ENCODE measurements around the gene MESD.

The MESD gene

DNA sequence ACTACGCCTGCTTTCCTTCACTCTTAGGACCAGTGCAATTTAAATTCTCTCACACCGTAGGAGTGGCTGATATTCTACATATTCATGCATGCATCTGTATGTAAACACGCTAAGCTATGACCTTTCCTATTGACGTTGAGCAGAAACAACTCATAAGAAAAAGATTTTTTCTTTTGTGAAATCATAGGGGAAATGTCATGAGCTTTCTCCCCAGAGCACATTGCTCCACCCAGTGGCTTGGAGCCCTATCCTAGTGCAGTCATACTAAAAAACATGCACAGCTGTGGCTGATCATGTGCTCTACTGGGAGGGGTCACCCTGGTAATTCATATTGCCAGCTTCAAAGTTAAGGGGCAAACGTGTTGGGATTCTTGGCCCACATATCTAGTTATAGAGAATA, 1.8 kb upstream of the MESD start:
- Histone ChIP-seq H3K27ac (ENCODE audit: insufficient read depth, low read depth, low read length, poor library complexity, severe bottlenecking) (no peak overlapping the region), H3K9me3 (ENCODE audit: control insufficient read depth, low read length) (no peaks in the 10 kb centered on the region), H3K4me1 (ENCODE audit: control insufficient read depth, insufficient read depth, low read length) (peaks cover 13% of the 10 kb centered on the region), H3K27me3 (ENCODE audit: control insufficient read depth, insufficient read depth, low read length, poor library complexity, severe bottlenecking) (no peaks in the 10 kb centered on the region), H3K36me3 (ENCODE audit: control insufficient read depth, insufficient read depth, low read length) (no peaks in the 10 kb centered on the region), H3K4me3 (ENCODE audit: insufficient read depth, low read depth, low read length) (no peak overlapping the region)
- 89 to 91% methylated on average over 5 of the region's 5 CpGs for WGBS, 2 experiments

DNA sequence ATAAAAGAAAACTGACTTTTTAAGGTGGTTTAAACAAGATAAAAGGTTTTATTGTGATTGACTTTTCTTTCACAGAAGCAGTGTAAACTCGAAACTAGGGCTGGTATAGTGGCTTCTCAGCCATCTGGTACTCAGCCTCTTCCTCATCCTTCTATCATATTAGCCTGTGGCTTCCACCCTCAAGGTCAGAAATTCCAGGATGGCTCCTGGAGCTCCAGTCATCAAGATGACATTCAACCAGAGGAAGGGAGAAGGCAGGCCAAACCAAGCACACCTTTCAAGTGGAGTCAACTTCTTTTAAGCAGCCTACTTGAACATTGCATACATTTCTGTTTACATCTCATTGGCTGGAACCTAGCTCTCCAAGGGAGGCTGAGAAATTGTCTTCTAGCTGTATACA, 1.3 kb upstream of the MESD start:
- Histone ChIP-seq H3K27me3 (ENCODE audit: control insufficient read depth, insufficient read depth, low read length, poor library complexity, severe bottlenecking) (no peaks in the 10 kb centered on the region), H3K4me3 (ENCODE audit: insufficient read depth, low read depth, low read length) (no peak overlapping the region), H3K4me1 (ENCODE audit: control insufficient read depth, insufficient read depth, low read length) (peaks cover 14% of the 10 kb centered on the region), H3K27ac (ENCODE audit: insufficient read depth, low read depth, low read length, poor library complexity, severe bottlenecking) (no peak overlapping the region), H3K9me3 (ENCODE audit: control insufficient read depth, low read length) (no peaks in the 10 kb centered on the region), H3K36me3 (ENCODE audit: control insufficient read depth, insufficient read depth, low read length) (no peaks in the 10 kb centered on the region)
- 86 to 93% methylated on average over 1 of the region's 1 CpG for WGBS, 2 experiments

DNA sequence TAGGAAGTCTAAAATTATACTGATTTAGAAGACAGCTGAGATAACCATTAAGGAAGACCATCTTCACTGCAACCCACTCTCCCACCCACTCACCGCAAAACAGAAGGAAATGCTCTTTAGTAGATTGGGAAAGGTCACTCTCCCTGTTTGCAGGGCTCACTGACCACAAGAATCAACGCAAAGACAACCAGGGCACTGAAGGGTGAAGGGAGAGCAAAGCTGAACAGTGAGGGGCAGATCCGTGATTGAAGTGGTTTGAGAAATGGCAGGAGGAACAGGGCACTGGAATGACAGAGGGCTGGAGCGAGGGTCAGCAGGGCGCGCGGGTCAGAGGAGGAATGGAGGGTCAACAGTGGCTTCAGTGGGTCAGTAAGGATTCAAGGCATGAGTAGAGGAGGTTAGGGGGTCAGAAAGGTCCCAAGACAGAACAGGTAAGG, 520 bp downstream of the MESD start:
- Histone ChIP-seq H3K9me3 (ENCODE audit: control insufficient read depth, low read length) (no peaks in the 10 kb centered on the region), H3K4me3 (ENCODE audit: insufficient read depth, low read depth, low read length) (peak overlapping the region; percentile 94), H3K4me1 (ENCODE audit: control insufficient read depth, insufficient read depth, low read length) (peaks cover 14% of the 10 kb centered on the region), H3K36me3 (ENCODE audit: control insufficient read depth, insufficient read depth, low read length) (no peaks in the 10 kb centered on the region), H3K27me3 (ENCODE audit: control insufficient read depth, insufficient read depth, low read length, poor library complexity, severe bottlenecking) (no peaks in the 10 kb centered on the region), H3K27ac (ENCODE audit: insufficient read depth, low read depth, low read length, poor library complexity, severe bottlenecking) (peak overlapping the region; percentile 88)
- WGBS, 2 experiments, result 0 to 1% methylated on average over 7 of the region's 7 CpGs

GRCh38 chr15:80988148-80988796, 1.3 kb downstream of the MESD start:
- Histone ChIP-seq H3K36me3 (ENCODE audit: control insufficient read depth, insufficient read depth, low read length) (no peaks in the 10 kb centered on the region), H3K27me3 (ENCODE audit: control insufficient read depth, insufficient read depth, low read length, poor library complexity, severe bottlenecking) (no peaks in the 10 kb centered on the region), H3K4me1 (ENCODE audit: control insufficient read depth, insufficient read depth, low read length) (peaks cover 14% of the 10 kb centered on the region), H3K4me3 (ENCODE audit: insufficient read depth, low read depth, low read length) (peak overlapping the region; percentile 94), H3K9me3 (ENCODE audit: control insufficient read depth, low read length) (no peaks in the 10 kb centered on the region), H3K27ac (ENCODE audit: insufficient read depth, low read depth, low read length, poor library complexity, severe bottlenecking) (no peak overlapping the region)
- 60 to 63% methylated on average over 8 of the region's 8 CpGs for WGBS, 2 experiments

GRCh38 chr15:80986487-80986886, 3.1 kb downstream of the MESD start:
- Histone ChIP-seq H3K27ac (ENCODE audit: insufficient read depth, low read depth, low read length, poor library complexity, severe bottlenecking) (no peak overlapping the region), H3K36me3 (ENCODE audit: control insufficient read depth, insufficient read depth, low read length) (peaks cover 4% of the 10 kb centered on the region), H3K4me1 (ENCODE audit: control insufficient read depth, insufficient read depth, low read length) (peaks cover 14% of the 10 kb centered on the region), H3K9me3 (ENCODE audit: control insufficient read depth, low read length) (no peaks in the 10 kb centered on the region), H3K27me3 (ENCODE audit: control insufficient read depth, insufficient read depth, low read length, poor library complexity, severe bottlenecking) (no peaks in the 10 kb centered on the region), H3K4me3 (ENCODE audit: insufficient read depth, low read depth, low read length) (no peak overlapping the region)
- WGBS, 2 experiments, result 90 to 100% methylated on average over 1 of the region's 1 CpG

GRCh38 chr15:80985981-80986380, 3.6 kb downstream of the MESD start:
- Histone ChIP-seq H3K4me1 (ENCODE audit: control insufficient read depth, insufficient read depth, low read length) (peaks cover 14% of the 10 kb centered on the region), H3K9me3 (ENCODE audit: control insufficient read depth, low read length) (no peaks in the 10 kb centered on the region), H3K4me3 (ENCODE audit: insufficient read depth, low read depth, low read length) (no peak overlapping the region), H3K36me3 (ENCODE audit: control insufficient read depth, insufficient read depth, low read length) (peaks cover 4% of the 10 kb centered on the region), H3K27ac (ENCODE audit: insufficient read depth, low read depth, low read length, poor library complexity, severe bottlenecking) (no peak overlapping the region), H3K27me3 (ENCODE audit: control insufficient read depth, insufficient read depth, low read length, poor library complexity, severe bottlenecking) (no peaks in the 10 kb centered on the region)
- 98% methylated on average over 4 to 5 of the region's 5 CpGs for WGBS, 2 experiments

DNA sequence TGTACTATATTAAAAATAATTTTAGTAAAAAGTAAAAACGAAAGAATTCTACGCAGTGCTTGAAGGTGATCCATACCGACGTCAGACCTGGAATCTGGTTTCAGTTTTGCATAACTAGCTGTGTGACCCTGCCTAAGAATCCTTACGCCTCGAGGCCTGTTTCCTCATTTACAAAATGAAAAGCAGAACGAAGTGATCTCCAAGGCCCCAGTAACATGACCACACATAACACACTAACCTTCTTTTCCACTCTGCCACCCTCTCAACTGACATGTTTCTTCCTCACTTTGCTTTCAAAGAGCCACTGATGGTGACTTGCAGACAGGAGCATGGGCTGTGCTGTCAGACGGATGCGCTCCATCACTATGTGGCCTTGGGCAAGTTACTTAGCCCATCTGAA, 4.8 kb downstream of the MESD start:
- H3K4me1 ChIP-seq (ENCODE audit: control insufficient read depth, insufficient read depth, low read length), result peaks cover 14% of the 10 kb centered on the region
- H3K27ac ChIP-seq (ENCODE audit: insufficient read depth, low read depth, low read length, poor library complexity, severe bottlenecking), result no peak overlapping the region
- no peaks in the 10 kb centered on the region for H3K27me3 ChIP-seq (ENCODE audit: control insufficient read depth, insufficient read depth, low read length, poor library complexity, severe bottlenecking)
- WGBS, 2 experiments, result 89 to 90% methylated on average over 9 of the region's 9 CpGs
- no peak overlapping the region for H3K4me3 ChIP-seq (ENCODE audit: insufficient read depth, low read depth, low read length)
- no peaks in the 10 kb centered on the region for H3K9me3 ChIP-seq (ENCODE audit: control insufficient read depth, low read length)
- peaks cover 6% of the 10 kb centered on the region for H3K36me3 ChIP-seq (ENCODE audit: control insufficient read depth, insufficient read depth, low read length)

- no peak overlapping the region for H3K27ac ChIP-seq (ENCODE audit: insufficient read depth, low read depth, low read length, poor library complexity, severe bottlenecking)
- peaks cover 17% of the 10 kb centered on the region for H3K36me3 ChIP-seq (ENCODE audit: control insufficient read depth, insufficient read depth, low read length)
- peaks cover 8% of the 10 kb centered on the region for H3K4me1 ChIP-seq (ENCODE audit: control insufficient read depth, insufficient read depth, low read length)
- H3K4me3 ChIP-seq (ENCODE audit: insufficient read depth, low read depth, low read length), result no peak overlapping the region
- H3K9me3 ChIP-seq (ENCODE audit: control insufficient read depth, low read length), result no peaks in the 10 kb centered on the region
- 90 to 96% methylated on average over 5 of the region's 5 CpGs for WGBS, 2 experiments
- no peaks in the 10 kb centered on the region for H3K27me3 ChIP-seq (ENCODE audit: control insufficient read depth, insufficient read depth, low read length, poor library complexity, severe bottlenecking)
Measured at GRCh38 chr15:80982839-80983238, 6.8 kb downstream of the MESD start.

DNA sequence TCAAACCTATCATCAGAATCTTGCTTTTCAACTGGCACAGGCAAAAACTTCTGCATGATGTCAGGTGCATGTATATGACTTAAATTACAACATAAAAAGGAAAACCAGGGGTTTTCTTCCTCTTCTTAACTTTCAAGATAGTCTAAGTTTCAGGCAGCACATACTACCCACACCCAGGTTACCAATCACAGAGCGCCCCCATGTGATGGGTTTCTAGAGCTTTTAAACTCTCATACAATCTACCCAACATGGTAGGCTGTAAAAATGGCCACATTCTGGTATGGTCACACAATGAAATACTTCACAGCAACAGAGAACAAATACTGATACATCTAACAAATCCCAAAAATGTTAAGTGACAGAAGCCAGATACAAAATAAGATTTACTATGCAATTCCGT, 7.4 kb downstream of the MESD start:
- Histone ChIP-seq H3K27me3 (ENCODE audit: control insufficient read depth, insufficient read depth, low read length, poor library complexity, severe bottlenecking) (no peaks in the 10 kb centered on the region), H3K9me3 (ENCODE audit: control insufficient read depth, low read length) (no peaks in the 10 kb centered on the region), H3K4me1 (ENCODE audit: control insufficient read depth, insufficient read depth, low read length) (peaks cover 6% of the 10 kb centered on the region), H3K4me3 (ENCODE audit: insufficient read depth, low read depth, low read length) (no peak overlapping the region), H3K27ac (ENCODE audit: insufficient read depth, low read depth, low read length, poor library complexity, severe bottlenecking) (no peak overlapping the region), H3K36me3 (ENCODE audit: control insufficient read depth, insufficient read depth, low read length) (peaks cover 17% of the 10 kb centered on the region)
- WGBS, 2 experiments, result 82 to 95% methylated on average over 2 of the region's 2 CpGs

- no peaks in the 10 kb centered on the region for H3K27me3 ChIP-seq (ENCODE audit: control insufficient read depth, insufficient read depth, low read length, poor library complexity, severe bottlenecking)
- WGBS, 2 experiments, result 89 to 95% methylated on average over 8 of the region's 8 CpGs
- H3K4me1 ChIP-seq (ENCODE audit: control insufficient read depth, insufficient read depth, low read length), result no peaks in the 10 kb centered on the region
- peaks cover 17% of the 10 kb centered on the region for H3K36me3 ChIP-seq (ENCODE audit: control insufficient read depth, insufficient read depth, low read length)
- no peaks in the 10 kb centered on the region for H3K9me3 ChIP-seq (ENCODE audit: control insufficient read depth, low read length)
- no peak overlapping the region for H3K4me3 ChIP-seq (ENCODE audit: insufficient read depth, low read depth, low read length)
- H3K27ac ChIP-seq (ENCODE audit: insufficient read depth, low read depth, low read length, poor library complexity, severe bottlenecking), result no peak overlapping the region
Measured at GRCh38 chr15:80979538-80980200, 9.9 kb downstream of the MESD start.
